ENCODE data around the gene AZIN2. TPM values are rescaled to one million over a fixed set of nuclear protein-coding genes. Genes with fewer than 3 reads are reported as not detected.
"Not testable (repeated sequence)": the region's sequence is repeated elsewhere in the genome, so short reads cannot be mapped to it uniquely, and the experiment has no call there.

Gene AZIN2
- total RNA-seq, 1 experiment from 2014 or later: 2.3 TPM

- DNase-seq (ENCODE audit: low read depth): no peak
Measured at GRCh38 chr1:33056426-33056825, 24.5 kb upstream of the AZIN2 start.

- no peak for DNase-seq (ENCODE audit: low read depth)
Measured at GRCh38 chr1:33057095-33057494, 23.9 kb upstream of the AZIN2 start.

DNA sequence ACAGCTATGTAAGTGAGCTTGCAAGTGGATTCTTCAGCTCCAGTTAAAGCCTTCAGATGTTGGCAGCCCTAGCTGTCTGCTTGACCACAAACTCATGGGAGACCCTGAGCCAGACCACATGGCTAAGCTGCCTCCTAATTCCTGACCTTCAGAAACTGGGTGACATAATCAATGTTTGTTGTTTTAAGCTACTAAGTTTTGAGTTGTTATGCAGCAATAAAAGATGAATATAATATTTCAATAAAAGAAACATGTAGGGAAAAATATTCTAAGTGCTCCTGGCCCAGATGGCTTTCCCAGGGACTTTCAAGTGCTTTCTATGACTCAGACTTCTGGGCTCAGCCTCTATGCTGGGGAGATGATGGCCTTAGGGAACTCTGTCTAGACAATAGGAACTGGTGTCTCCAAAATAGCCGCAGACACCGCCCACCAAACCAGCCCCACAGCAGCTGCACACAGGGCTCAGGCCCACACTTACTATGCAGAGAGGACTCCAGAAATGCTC, 20.3 kb upstream of the AZIN2 start:
- peak; percentile 90 for DNase-seq (ENCODE audit: low read depth)

DNA sequence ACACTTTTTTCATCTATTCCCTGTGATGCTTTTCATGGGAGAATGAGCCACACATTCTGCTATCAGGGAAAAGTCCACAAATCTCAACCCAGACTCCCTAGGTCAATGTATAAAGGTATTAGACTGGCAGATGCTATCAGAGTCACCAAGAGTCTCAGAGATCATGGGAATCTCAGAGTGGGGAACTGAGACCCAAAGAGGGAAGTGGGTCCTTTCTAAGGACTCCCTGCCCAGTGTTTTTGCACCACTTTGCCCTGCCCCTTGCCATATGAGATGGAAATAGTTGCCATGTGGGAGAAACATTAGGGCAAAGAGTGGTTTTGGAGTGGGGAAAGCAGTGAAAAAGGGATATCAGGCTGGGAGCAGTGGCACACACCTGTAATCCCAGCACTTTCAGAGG, 19.1 kb upstream of the AZIN2 start:
- no peak for DNase-seq (ENCODE audit: low read depth)

DNA sequence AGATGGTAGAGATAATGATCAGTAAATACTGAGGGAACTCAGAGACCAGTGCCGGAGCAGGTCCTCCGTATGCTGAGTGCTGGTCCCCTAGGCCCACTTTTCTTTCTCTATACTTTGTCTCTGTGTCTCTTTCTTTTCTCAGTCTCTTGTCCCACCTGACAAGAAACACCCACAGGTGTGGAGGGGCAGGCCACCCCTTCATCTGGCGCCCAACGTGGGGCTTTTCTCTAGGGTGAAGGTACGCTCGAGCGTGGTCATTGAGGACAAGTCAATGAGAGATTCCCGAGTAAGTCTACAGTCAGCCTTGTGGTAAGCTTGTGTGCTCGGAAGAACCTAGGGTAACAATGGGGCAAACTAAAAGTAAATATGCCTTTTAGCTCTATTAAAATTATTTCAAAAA, 16.7 kb upstream of the AZIN2 start:
- not testable (repeated sequence) for DNase-seq (ENCODE audit: low read depth)

DNA sequence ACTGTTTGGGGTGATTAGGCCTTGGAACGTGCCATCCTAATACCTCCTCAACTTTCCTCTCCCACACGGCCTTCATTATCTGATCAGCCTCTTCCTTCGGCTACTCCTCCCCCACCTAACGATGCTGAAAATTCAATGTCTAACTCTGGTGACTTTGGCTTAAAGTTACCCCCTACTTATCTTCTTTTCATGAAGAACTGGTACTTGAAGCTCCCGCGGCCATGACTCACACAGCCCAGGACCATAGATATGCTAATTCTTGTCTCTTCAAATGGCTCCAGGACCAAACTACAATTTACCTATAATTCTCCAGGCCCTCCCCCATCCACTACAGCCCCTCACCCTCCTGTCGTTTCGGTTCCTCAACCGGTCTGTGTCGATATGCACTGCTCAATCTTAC, 15.7 kb upstream of the AZIN2 start:
- DNase-seq (ENCODE audit: low read depth): no peak

- not testable (repeated sequence) for DNase-seq (ENCODE audit: low read depth)
Measured at GRCh38 chr1:33066477-33066876, 14.5 kb upstream of the AZIN2 start.

DNA sequence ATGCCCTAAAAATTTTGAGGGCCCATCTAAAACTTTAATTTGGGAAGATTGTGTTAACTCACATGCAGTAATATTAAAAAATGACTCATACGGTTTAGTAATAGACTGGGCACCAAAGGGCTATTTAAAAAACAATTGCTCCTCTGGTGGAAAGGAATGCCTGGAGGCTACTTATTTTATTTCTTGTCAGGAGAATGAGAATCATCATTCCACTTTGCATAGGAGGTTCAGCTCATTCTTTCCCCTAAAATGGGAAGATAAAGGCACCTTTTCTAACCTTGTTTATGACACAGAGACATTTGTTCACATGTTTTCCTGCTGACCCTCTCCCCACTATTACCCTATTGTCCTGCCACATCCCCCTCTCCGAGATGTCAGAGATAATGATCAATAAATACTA, 12.8 kb upstream of the AZIN2 start:
- DNase-seq (ENCODE audit: low read depth): not testable (repeated sequence)

- DNase-seq (ENCODE audit: low read depth): no peak
Measured at GRCh38 chr1:33070628-33071027, 10.3 kb upstream of the AZIN2 start.

DNA sequence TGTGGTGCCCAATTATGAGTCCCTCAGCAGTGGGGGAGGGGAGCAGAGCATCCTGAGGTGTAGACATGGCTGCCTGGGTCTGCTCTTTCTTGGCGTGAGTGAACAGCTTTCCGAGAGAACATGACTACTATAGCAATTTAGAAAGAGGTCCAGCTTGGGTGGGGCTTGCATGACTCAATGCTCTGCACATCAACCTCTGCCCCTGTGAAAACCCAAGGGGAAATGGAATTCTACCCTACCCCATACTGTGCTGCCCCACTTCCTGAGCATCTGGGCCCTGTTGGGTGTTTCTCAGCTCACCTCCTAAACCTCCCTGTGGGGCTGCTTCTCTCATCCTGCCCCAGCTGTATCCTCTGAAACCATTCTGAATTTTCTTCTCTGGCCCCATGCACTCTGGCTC, 8.2 kb upstream of the AZIN2 start:
- peak; percentile 71 for DNase-seq (ENCODE audit: low read depth)

DNA sequence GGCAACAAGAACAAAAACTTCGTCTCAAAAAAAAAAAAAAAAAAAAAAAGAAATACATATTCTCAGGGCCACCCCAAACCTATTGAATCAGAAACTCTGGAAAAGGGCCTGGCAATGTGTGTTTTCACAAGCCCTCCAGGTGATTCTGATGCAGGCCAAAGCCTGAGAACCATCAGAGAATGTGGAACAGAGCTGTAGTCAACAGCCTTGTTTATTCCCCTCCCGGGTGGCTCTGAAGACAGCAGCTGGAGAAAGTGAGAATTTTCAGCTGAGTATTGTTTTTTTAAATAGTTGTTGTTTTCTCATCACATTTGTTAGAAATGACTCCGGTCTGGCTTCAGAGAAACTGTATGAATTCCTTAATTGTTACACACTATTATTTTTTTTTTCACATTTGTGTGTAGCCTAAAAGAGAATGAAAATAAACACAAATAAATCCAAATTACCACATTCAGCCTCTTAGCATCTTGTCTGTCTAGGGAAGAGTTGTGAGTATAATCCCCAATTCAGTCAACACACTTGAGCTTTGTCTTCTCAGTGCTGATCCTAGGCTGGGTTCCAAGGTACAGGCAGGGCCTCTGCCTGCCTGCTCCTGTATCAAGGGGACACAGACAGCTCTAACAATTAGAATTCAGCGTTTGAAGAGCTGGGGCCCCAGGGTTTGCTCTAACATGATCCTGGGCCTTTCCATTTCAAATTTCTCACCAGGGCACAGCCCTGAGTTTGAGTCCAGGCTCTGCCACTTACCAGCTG, 6.6 kb upstream of the AZIN2 start:
- DNase-seq (ENCODE audit: low read depth): no peak

DNA sequence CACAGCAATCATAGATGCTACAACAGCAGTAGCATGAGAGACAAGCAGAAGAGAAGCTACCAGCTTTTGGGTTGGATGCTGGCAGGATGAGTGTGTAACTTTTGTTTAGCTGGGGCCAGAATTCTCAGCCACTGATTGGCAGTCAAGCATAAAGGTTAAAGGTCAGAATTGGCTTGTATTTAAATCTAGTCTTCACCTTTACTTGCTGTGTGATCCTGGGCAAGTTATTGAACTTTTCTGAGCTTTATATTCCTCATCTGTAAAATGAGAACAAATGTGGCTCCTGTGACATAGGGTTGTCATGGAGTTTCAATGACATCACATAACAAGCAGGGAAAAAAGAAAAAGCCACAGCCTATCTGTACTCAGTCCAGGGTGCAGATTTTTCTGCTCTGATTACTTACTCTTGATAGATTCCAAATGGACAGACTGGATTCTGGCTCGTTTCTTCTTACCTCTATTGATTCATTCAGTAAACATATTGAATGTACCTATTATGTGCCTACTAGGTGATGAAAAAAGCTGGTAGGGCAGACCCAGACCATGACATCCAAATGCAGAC, 2.8 kb upstream of the AZIN2 start:
- DNase-seq (ENCODE audit: low read depth): no peak

GRCh38 chr1:33080373-33080772, 580 bp upstream of the AZIN2 start:
- no peak for DNase-seq (ENCODE audit: low read depth)

GRCh38 chr1:33081554-33082305, 777 bp downstream of the AZIN2 start:
- no peak for DNase-seq (ENCODE audit: low read depth)

- no peak for DNase-seq (ENCODE audit: low read depth)
Measured at GRCh38 chr1:33082575-33083108, 1.7 kb downstream of the AZIN2 start.

DNA sequence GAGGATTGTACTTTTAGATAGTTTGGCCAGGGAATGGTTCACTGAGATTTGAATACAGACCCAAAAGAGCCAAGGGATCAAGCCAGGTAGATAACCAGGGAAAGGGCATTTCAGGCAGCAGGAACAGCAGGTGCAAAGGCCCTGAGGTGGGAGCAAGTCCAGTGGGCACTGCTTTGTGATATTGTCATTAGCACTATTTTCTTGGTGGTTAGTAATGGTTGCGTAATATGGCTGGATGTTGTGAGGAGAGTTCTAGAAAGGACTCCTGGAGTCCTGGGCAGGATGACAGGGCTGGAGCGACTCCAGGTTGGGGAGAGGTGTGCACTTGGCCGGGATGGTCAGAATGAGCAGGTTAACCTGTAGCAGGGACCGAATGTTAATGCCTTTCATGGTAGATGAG, 4.4 kb downstream of the AZIN2 start:
- DNase-seq (ENCODE audit: low read depth): no peak

DNA sequence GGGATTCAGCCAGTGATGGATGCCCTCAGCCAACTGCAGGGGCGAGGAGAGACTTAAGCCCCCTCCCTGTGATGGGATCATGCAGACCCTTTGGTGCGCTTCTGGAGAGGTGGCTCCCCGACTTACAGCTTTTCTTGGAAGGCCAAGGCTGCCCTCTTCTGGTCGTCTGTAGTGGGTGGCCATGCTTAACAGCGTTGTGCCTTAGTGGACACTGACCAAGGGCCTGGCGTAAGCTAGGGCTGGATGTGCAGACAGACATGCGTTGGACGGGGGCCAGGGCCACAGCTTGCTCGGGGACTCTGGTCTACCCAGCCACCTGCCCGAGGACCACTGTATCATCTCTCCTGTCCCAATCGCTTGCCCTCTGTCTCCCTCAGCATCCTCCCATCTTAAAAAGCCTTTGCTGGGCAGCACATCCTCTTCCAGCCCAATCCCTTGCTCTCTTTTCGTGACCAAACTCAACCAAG, 5.5 kb downstream of the AZIN2 start:
- peak; percentile 64 for DNase-seq (ENCODE audit: low read depth)

DNA sequence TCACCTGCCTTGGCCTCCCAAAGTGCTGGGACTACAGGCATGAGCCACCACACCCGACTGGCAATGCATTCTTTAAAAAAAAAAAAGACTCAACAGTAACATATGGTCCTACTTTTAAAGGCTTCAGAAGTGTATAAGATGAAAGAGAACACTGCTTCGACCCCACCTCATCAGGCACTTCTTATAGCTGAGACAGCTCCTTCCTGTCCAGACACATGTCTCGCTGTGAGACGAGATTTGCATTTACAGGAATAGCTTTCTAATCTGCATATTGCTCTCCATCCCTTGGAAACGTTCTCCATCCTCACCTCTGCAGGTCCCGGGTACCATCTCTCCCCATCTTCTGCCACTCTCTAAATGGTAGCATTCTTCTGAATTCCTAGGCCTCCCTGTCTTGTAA, 6.7 kb downstream of the AZIN2 start:
- no peak for DNase-seq (ENCODE audit: low read depth)

DNA sequence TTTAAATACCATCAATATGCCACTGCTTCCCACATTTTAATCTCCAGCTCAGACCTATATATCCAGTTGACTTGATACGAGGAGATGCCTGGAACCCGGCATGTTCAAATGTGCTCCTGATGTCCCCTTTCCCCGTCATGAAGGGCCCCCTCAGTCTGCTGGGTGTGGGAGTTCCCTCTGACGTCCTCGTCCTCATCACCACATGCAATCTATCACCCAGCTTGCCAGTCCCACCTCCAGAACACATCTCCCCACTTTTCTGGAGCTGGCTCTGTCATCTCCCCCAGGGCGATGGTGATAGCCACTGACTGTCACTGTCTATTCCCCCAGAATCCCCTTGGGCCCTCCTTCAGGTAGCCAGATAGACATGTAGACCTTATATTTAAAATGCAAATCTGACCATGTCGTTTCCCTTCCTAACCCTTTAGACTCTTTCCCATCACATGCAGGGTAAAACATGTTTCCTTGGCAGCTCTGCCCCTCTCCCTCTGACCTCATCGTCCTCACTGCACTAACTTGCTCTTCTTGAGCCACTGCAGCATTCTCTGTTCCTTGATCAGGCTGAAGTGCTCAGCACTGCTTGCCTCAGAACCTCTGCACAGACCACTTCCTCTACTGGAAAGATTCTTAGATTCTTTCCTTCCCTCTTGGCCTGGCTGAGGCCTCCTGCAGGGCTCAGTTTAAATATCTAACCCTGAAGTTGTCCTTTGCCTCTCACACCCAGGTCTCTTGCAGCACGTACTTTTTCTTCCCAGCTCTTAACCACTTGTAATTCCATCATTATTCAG, 7.4 kb downstream of the AZIN2 start:
- no peak for DNase-seq (ENCODE audit: low read depth)

DNA sequence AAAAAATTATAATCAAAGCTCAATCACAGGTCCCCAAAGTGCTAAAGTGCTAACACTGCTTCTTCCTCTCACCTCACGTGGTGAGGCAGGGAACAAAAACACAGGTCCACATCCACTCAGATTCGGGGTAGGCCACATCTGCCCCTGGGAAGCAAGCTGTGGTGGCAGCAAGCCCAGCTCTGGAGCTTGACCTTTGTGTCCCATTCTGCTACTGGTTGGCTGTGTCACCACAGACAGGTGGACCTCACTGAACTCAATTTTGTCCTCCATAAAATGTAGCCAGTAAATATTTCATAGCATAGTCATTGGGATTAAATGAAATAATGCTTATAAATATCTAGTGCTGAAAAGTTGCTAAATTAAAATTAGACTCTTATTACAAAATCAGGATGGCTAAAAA, 8.5 kb downstream of the AZIN2 start:
- DNase-seq (ENCODE audit: low read depth): no peak

- no peak for DNase-seq (ENCODE audit: low read depth)
Measured at GRCh38 chr1:33092438-33092837, 11.5 kb downstream of the AZIN2 start.

Measured in HT1080 (cell line).